HPDE6-E6E7 (cell line): ENCODE measurements around the gene OR4F17.
"Not testable (repeated sequence)": the region's sequence is repeated elsewhere in the genome, so short reads cannot be mapped to it uniquely, and the experiment has no call there.

Source experiments
- DNase-seq: peaks from one replicate; pipeline ENCODE4 v3.0.0; 2011; ENCODE audit warnings: missing footprints; ENCODE audit errors: extremely low spot score

Gene OR4F17

GRCh38 chr19:106804-107203, at the start of gene OR4F17:
TSS of gene OR4F17 (plus strand) at chr19:107104. CDS start at chr19:110679, 3,575 bp downstream.
- not testable (repeated sequence) for DNase-seq

DNA sequence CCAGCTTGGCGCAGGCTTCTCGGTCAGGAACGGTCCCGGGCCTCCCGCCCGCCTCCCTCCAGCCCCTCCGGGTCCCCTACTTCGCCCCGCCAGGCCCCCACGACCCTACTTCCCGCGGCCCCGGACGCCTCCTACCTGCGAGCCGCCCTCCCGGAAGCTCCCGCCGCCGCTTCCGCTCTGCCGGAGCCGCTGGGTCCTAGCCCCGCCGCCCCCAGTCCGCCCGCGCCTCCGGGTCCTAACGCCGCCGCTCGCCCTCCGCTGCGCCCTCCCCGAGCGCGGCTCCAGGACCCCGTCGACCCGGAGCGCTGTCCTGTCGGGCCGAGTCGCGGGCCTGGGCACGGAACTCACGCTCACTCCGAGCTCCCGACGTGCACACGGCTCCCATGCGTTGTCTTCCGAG, 36.1 kb upstream of the OR4F17 start:
- not testable (repeated sequence) for DNase-seq

GRCh38 chr19:82864-83263, 24.0 kb upstream of the OR4F17 start:
- not testable (repeated sequence) for DNase-seq

DNA sequence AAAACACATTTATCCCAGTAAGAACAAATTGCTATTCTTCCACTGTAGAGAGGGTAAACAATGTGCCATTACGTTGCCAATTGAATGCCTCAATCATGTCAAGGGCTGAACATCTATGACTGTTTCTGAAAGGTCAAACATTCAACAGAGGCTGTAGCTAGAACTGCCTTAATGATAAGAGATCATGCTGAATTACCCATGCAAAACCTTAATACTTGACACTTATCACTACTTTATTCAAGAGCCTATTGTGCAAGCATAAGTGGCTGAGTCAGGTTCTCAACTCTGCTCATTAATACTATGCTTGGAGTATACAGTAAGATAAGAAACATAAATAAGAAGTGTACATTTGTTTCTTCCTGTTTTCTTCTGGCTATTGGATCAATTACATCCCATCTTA, 23.3 kb upstream of the OR4F17 start:
- not testable (repeated sequence) for DNase-seq

GRCh38 chr19:90678-91077, 16.2 kb upstream of the OR4F17 start:
- DNase-seq: not testable (repeated sequence)

DNA sequence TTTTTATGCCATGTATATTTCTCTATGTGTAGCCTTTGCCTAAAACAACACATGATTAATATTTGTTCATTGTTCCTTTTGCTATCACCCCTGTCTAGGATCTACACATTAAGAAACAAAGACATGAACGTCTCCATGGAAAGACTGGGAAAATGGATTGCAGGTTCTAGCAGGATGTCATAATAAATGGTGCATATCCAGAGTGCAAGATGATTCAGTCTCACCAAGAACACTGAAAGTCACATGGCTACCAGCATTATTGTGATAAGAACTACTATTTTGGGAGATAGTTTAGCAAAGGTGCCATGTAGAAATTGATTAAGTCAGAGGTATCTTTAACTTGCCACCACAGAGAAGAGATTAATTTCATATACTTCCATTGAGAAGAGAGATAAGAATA, 12.1 kb upstream of the OR4F17 start:
- not testable (repeated sequence) for DNase-seq

- DNase-seq: not testable (repeated sequence)
These were observed 9.3 kb upstream of the OR4F17 start for GRCh38 chr19:97647-98046.

DNA sequence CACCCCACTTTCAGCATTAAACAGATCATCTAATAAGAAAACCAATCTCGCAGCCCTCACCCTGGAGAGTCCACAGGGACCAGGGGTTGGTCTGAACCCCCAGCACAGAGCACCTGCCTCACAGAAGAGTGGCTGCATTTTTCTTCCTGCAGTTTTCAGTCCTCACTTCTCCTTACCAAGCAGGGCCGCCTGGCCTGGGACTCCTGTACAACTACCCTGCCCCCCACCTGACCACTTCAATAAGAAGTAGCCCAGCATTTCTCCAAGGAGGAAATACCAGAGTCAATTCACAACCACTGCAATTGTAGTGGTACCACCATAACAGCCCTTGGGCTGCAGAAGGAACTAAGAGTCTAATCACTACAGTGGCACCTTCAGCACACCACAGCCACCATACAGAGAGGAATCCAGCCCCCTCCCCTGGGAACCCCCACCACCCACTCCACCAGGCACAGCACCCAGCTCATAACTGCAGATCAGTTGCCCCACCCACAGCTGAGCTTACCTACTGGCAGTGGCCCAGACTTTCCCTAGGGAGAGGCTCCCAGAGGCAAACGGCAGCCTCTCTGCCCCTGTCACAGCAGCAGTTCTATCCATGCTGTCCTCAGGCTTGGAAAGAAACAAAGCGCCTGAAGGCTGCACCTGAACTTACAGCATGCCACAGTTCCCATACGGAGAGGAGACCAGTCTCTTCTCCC, 13.7 kb downstream of the OR4F17 start:
- DNase-seq: not testable (repeated sequence)
